Measurements from ENCODE around the gene PGAP1. TPM values are rescaled to one million over a fixed set of nuclear protein-coding genes. Genes with fewer than 3 reads are reported as not detected.
A peak's percentile ranks its signal among the peaks of the same experiment; 100 is the strongest.

Gene PGAP1
- polyA plus RNA-seq, 2 donors, result 1.7 to 2.2 TPM

DNA sequence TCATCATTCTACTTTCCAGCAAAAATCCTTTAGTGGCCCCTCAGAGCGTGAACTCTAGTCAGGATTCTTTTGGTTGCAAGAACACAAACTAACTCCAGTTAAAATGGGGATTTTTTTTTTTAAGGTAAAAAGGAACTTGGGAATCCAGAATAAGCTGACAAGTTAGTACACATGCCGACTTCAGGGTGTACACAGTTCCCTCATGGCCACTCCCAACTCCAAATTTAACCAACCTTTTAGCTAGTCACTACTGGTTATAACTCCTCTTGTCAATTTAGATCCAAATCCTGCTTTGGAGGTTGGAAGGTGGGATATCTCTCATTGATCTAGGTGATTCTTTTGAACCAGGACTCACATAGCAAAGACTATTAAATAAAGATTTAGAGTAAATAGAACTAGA, 5.0 kb upstream of the PGAP1 start:
- 50 to 57% methylated on average over 2 of the region's 2 CpGs for WGBS, 2 donors

DNA sequence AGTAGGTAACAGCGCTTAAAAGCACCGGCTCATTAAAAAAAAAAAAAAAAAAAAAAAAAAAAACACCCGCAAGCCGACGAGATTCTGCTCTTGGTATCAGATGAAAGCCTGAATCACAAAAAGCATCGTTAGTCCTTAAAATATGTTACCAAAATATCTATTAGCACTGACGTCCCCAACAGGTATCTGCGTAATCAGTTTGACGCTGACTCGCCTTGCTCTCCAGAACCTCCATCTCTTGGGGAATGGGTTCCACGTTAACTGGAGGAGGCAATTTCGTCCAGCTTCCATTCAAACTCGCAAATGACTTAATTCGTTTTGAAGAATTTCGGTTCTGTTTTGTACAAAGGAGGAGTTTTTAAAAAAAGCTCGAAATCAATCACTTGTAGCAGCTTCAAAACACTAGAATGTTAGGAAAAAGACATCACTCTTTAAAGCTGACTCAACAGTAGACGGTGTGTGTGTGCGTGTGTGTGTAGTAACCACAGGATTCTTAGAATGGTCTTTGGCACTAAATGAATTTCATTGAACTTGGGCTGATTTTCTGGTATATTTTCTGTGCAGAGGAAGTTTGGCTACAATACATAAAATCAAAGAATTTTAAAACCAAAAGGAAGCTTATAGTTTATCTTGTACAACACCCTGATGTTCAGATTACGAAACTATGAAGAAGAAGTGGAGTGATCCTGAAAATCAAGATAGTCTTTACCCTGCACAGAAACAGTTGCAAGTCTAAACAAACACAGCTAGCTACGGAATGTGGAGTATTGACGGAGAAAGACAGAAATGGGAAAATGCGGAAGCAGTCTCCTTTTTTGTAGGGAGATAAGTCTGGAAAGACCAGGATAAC, 1.1 kb upstream of the PGAP1 start:
- H3K27me3 ChIP-seq (ENCODE audit: control insufficient read depth in 1 of 2, insufficient read depth in 2 of 2, low read length in 2 of 2), result no peaks in the 10 kb centered on the region
- H3K4me1 ChIP-seq (ENCODE audit: control insufficient read depth in 2 of 2, insufficient read depth in 2 of 2, low read length in 1 of 2), result no peaks in the 10 kb centered on the region
- H3K36me3 ChIP-seq (ENCODE audit: control insufficient read depth in 2 of 2, insufficient read depth in 2 of 2, low read length in 1 of 2), result no peaks in the 10 kb centered on the region
- H3K27ac ChIP-seq (ENCODE audit: low read depth in 2 of 2, low read length in 1 of 2), result peak overlapping the region; percentile 81 to 89
- WGBS, 2 donors, result 7% methylated on average over 22 of the region's 22 CpGs
- H3K9me3 ChIP-seq (ENCODE audit: control insufficient read depth in 2 of 2, insufficient read depth in 1 of 2, low read depth in 1 of 2, low read length in 1 of 2), result no peaks in the 10 kb centered on the region
- peak overlapping the region; percentile 76 to 78 for H3K4me3 ChIP-seq (ENCODE audit: low read depth in 1 of 2, low read length in 2 of 2)

More for the DNA sequence above, 5.0 kb upstream of the PGAP1 start:
- Histone ChIP-seq H3K4me1 (ENCODE audit: control insufficient read depth in 2 of 2, insufficient read depth in 2 of 2, low read length in 1 of 2) (no peaks in the 10 kb centered on the region), H3K9me3 (ENCODE audit: control insufficient read depth in 2 of 2, insufficient read depth in 1 of 2, low read depth in 1 of 2, low read length in 1 of 2) (no peaks in the 10 kb centered on the region), H3K27ac (ENCODE audit: low read depth in 2 of 2, low read length in 1 of 2) (no peak overlapping the region), H3K27me3 (ENCODE audit: control insufficient read depth in 1 of 2, insufficient read depth in 2 of 2, low read length in 2 of 2) (no peaks in the 10 kb centered on the region), H3K4me3 (ENCODE audit: low read depth in 1 of 2, low read length in 2 of 2) (no peak overlapping the region), H3K36me3 (ENCODE audit: control insufficient read depth in 2 of 2, insufficient read depth in 2 of 2, low read length in 1 of 2) (no peaks in the 10 kb centered on the region)

DNA sequence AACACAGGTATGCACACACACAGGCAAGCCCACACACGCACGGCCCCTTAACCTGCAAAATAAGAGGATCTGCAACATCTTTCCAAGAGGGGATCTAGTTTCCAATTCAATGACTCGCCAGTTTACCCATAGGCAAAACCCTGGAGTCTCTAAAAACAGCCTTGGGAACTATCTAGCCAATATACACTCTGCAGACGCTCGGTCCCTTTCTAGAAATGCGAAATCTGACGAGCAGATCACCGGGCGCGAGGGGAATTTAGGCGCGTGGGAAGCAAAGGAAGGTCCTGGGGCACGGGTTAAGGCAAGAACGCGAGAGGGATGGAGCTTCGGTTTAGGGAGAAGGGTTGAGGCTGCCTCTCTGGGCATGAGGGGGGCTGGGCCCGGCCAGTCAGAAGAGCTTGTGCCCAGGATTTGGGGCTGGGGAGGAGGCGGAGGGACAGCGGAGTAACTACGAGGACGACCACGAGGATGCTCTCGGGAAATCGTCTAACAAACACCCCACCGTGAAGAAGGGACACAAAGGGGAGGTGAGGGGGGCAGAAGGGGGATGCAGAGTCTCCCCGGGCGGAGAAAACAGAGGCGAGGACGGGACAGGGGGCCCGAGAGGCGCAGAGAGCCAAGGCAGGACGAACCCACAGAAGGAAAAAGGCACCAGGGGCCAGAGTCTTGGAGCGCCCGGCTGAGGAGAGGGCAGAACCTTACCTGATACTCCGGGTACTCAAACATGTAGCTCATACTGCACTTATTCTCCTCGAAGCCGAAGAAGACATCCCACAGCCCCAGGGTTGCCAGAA, 542 bp downstream of the PGAP1 start:
- Histone ChIP-seq H3K4me3 (ENCODE audit: low read depth in 1 of 2, low read length in 2 of 2) (peak overlapping the region; percentile 76 to 78), H3K27me3 (ENCODE audit: control insufficient read depth in 1 of 2, insufficient read depth in 2 of 2, low read length in 2 of 2) (no peaks in the 10 kb centered on the region), H3K36me3 (ENCODE audit: control insufficient read depth in 2 of 2, insufficient read depth in 2 of 2, low read length in 1 of 2) (no peaks in the 10 kb centered on the region), H3K27ac (ENCODE audit: low read depth in 2 of 2, low read length in 1 of 2) (peak overlapping the region; percentile 81 to 89), H3K4me1 (ENCODE audit: control insufficient read depth in 2 of 2, insufficient read depth in 2 of 2, low read length in 1 of 2) (no peaks in the 10 kb centered on the region), H3K9me3 (ENCODE audit: control insufficient read depth in 2 of 2, insufficient read depth in 1 of 2, low read depth in 1 of 2, low read length in 1 of 2) (no peaks in the 10 kb centered on the region)
- 0 to 1% methylated on average over 37 of the region's 37 CpGs for WGBS, 2 donors

DNA sequence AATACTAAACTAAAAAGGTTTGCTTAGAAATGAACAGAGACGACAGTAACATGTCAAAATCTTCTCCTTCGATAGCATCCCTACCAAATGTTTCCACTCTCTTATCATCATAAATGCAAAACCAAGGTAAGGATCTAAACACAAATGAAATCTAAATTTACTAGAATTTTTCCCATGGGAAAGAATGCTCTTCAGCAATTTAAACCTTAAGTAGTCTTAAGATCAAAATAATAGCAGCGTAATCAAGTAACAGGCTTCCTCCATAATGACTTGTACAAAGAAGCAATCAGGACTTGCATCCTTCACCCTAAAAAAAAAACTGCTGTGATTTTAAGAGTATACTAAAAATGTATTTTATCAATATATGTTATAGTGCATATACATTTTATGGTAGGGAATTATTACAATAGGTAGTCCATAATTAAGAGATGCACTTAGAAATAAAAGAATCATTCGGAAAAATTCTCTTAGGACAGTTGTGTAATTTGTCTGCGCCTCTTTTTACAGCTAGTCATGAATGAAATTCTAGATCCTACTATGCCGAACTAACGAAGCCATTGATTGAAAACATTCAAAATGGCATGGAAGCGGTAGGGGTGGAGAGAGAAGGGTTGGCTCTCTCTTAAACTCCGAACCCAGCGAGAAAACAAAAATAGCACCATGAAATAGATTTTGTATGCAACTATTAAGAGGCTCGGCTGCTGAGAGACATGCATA, 1.3 kb downstream of the PGAP1 start:
- Histone ChIP-seq H3K36me3 (ENCODE audit: control insufficient read depth in 2 of 2, insufficient read depth in 2 of 2, low read length in 1 of 2) (no peaks in the 10 kb centered on the region), H3K9me3 (ENCODE audit: control insufficient read depth in 2 of 2, insufficient read depth in 1 of 2, low read depth in 1 of 2, low read length in 1 of 2) (no peaks in the 10 kb centered on the region), H3K4me3 (ENCODE audit: low read depth in 1 of 2, low read length in 2 of 2) (peak overlapping the region; percentile 76 to 78), H3K27ac (ENCODE audit: low read depth in 2 of 2, low read length in 1 of 2) (peak overlapping the region in 1 of 2 donors; percentile 89), H3K4me1 (ENCODE audit: control insufficient read depth in 2 of 2, insufficient read depth in 2 of 2, low read length in 1 of 2) (no peaks in the 10 kb centered on the region), H3K27me3 (ENCODE audit: control insufficient read depth in 1 of 2, insufficient read depth in 2 of 2, low read length in 2 of 2) (no peaks in the 10 kb centered on the region)
- 17% methylated on average over 11 of the region's 11 CpGs for WGBS, 2 donors

DNA sequence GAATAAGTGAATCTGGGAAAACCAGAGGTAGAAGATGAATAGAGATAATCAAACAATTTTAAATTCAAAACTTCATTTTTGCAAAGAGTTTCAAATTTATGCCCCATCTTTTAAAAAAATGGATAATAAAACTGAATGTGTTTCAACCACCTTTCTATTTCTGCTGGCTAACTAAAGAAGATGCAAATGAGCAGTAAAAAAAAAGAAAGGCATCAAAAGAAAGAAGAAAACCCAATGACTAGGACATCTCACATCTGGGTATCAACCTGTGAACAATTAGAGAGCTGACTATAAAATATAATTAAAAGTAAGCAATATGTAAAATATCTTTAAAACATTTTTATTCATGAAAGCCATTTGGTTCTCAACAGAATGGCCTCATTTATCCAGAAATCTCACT, 2.5 kb downstream of the PGAP1 start:
- H3K27me3 ChIP-seq (ENCODE audit: control insufficient read depth in 1 of 2, insufficient read depth in 2 of 2, low read length in 2 of 2), result no peaks in the 10 kb centered on the region
- no peaks in the 10 kb centered on the region for H3K4me1 ChIP-seq (ENCODE audit: control insufficient read depth in 2 of 2, insufficient read depth in 2 of 2, low read length in 1 of 2)
- no peak overlapping the region for H3K27ac ChIP-seq (ENCODE audit: low read depth in 2 of 2, low read length in 1 of 2)
- H3K36me3 ChIP-seq (ENCODE audit: control insufficient read depth in 2 of 2, insufficient read depth in 2 of 2, low read length in 1 of 2), result no peaks in the 10 kb centered on the region
- H3K4me3 ChIP-seq (ENCODE audit: low read depth in 1 of 2, low read length in 2 of 2), result no peak overlapping the region
- no peaks in the 10 kb centered on the region for H3K9me3 ChIP-seq (ENCODE audit: control insufficient read depth in 2 of 2, insufficient read depth in 1 of 2, low read depth in 1 of 2, low read length in 1 of 2)

DNA sequence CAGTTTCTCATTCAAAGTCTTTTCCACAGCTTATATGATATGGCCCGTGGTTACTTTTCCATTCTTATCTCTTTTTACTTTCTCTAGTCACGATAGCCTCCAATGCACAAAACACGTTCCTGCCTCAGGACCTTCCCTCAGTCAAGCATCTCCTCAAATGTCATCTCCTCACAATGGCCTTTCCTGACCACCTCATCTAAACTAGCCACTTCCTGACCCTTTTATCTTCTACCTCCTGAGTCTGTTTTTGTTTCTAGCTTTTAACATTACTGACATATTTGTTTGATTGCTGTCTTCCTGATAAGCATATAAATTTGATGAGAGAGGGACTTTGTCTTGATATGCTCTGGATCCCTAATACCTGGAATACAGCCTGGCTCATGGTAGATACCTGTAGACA, 7.6 kb downstream of the PGAP1 start:
- WGBS, 2 donors, result 94 to 95% methylated on average over 3 of the region's 3 CpGs
- Histone ChIP-seq H3K4me3 (ENCODE audit: low read depth in 1 of 2, low read length in 2 of 2) (no peak overlapping the region), H3K36me3 (ENCODE audit: control insufficient read depth in 2 of 2, insufficient read depth in 2 of 2, low read length in 1 of 2) (peaks cover under 1 to 3% of the 10 kb centered on the region in 2 donors)

DNA sequence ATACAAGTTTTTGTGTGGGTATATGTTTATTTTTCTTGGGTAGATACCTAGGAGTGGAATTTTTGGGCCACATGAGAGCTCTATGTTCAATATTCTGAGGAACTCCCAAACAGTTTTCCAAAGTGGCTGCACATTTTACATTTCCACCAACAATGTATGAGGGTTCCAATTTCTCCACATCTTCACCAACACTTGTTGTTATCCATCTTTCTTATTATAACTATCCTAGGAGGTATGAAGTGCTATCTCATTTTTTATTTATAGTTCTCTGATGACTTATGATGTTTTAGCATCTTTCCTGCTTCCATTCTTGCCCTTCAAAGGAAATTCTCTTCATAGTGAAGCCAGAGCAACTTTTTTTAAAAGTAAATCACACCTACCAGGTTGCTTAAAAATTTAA, 8.7 kb downstream of the PGAP1 start:
- Histone ChIP-seq H3K27me3 (ENCODE audit: control insufficient read depth in 1 of 2, insufficient read depth in 2 of 2, low read length in 2 of 2) (no peaks in the 10 kb centered on the region), H3K9me3 (ENCODE audit: control insufficient read depth in 2 of 2, insufficient read depth in 1 of 2, low read depth in 1 of 2, low read length in 1 of 2) (no peaks in the 10 kb centered on the region), H3K27ac (ENCODE audit: low read depth in 2 of 2, low read length in 1 of 2) (no peak overlapping the region), H3K4me3 (ENCODE audit: low read depth in 1 of 2, low read length in 2 of 2) (no peak overlapping the region), H3K4me1 (ENCODE audit: control insufficient read depth in 2 of 2, insufficient read depth in 2 of 2, low read length in 1 of 2) (no peaks in the 10 kb centered on the region), H3K36me3 (ENCODE audit: control insufficient read depth in 2 of 2, insufficient read depth in 2 of 2, low read length in 1 of 2) (peaks cover 3 to 4% of the 10 kb centered on the region in 2 donors)

More for the DNA sequence above, 7.6 kb downstream of the PGAP1 start:
- Histone ChIP-seq H3K27ac (ENCODE audit: low read depth in 2 of 2, low read length in 1 of 2) (no peak overlapping the region), H3K9me3 (ENCODE audit: control insufficient read depth in 2 of 2, insufficient read depth in 1 of 2, low read depth in 1 of 2, low read length in 1 of 2) (no peaks in the 10 kb centered on the region), H3K4me1 (ENCODE audit: control insufficient read depth in 2 of 2, insufficient read depth in 2 of 2, low read length in 1 of 2) (no peaks in the 10 kb centered on the region), H3K27me3 (ENCODE audit: control insufficient read depth in 1 of 2, insufficient read depth in 2 of 2, low read length in 2 of 2) (no peaks in the 10 kb centered on the region)

DNA sequence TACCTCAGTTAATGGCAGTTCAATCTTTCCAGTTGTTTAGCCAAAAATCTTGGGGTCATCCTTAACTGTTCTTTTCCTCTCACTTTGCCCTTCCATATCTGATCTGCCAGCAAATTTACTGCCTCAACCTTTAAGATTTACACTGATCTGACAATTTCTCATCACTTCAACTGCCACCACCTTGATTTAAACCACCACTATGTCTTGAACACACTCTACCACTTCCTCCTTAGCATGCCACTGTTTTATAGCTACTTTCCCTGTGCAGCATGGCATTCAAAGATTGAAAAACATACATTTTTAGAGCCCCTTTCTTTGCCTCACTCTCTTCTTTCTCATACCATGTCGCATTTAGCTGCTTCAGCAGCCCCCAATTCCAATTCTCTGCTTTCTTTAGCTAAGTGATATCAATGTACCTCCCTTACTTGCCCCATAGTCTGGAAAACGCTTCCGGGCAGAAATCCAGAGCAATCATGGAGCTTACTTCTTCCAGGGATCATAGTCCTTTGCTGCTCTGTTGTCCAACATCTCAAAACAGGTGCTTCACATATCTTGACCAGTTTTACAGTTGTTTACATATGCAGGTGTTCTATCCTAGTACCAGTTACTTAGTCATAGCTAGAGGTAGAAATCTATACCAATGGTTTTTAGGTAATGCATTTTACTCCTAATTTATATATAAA, 10.9 kb downstream of the PGAP1 start:
- H3K27ac ChIP-seq (ENCODE audit: low read depth in 2 of 2, low read length in 1 of 2), result no peak overlapping the region
- peaks cover 3 to 4% of the 10 kb centered on the region in 2 donors for H3K36me3 ChIP-seq (ENCODE audit: control insufficient read depth in 2 of 2, insufficient read depth in 2 of 2, low read length in 1 of 2)
- H3K4me3 ChIP-seq (ENCODE audit: low read depth in 1 of 2, low read length in 2 of 2), result no peak overlapping the region
- no peaks in the 10 kb centered on the region for H3K9me3 ChIP-seq (ENCODE audit: control insufficient read depth in 2 of 2, insufficient read depth in 1 of 2, low read depth in 1 of 2, low read length in 1 of 2)
- H3K4me1 ChIP-seq (ENCODE audit: control insufficient read depth in 2 of 2, insufficient read depth in 2 of 2, low read length in 1 of 2), result no peaks in the 10 kb centered on the region
- H3K27me3 ChIP-seq (ENCODE audit: control insufficient read depth in 1 of 2, insufficient read depth in 2 of 2, low read length in 2 of 2), result no peaks in the 10 kb centered on the region
- 86 to 94% methylated on average over 3 of the region's 3 CpGs for WGBS, 2 donors

DNA sequence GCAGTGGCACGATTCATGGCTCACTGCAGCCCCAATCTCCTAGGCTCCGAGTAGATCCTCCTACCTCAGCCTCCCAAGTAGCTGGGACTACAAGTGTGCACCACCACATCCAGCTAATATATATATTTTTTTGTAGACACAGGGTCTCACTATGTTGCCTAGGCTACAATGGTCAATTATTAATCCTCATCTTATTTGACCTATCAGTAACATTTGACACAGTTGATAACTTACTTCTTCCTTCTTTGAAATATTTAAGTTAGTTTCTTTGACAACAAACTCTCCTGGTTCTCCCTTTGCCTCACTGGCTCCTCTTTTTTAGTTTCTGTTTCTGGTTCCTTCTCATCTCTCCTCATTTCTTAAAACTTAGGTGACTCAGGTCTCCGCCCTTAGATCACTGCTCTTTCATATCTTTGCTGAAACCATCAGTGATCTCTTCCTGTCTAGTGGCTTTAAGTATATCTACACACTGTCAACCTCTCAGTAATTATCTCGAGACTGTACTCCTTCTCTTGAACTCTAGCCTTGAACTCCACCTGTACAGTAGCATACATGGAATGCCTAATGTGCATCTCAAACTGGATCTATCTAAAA, 11.5 kb downstream of the PGAP1 start:
- Histone ChIP-seq H3K27me3 (ENCODE audit: control insufficient read depth in 1 of 2, insufficient read depth in 2 of 2, low read length in 2 of 2) (no peaks in the 10 kb centered on the region), H3K27ac (ENCODE audit: low read depth in 2 of 2, low read length in 1 of 2) (no peak overlapping the region), H3K4me3 (ENCODE audit: low read depth in 1 of 2, low read length in 2 of 2) (no peak overlapping the region), H3K4me1 (ENCODE audit: control insufficient read depth in 2 of 2, insufficient read depth in 2 of 2, low read length in 1 of 2) (no peaks in the 10 kb centered on the region), H3K36me3 (ENCODE audit: control insufficient read depth in 2 of 2, insufficient read depth in 2 of 2, low read length in 1 of 2) (peaks cover 3 to 4% of the 10 kb centered on the region in 2 donors), H3K9me3 (ENCODE audit: control insufficient read depth in 2 of 2, insufficient read depth in 1 of 2, low read depth in 1 of 2, low read length in 1 of 2) (no peaks in the 10 kb centered on the region)
- 88 to 89% methylated on average over 4 of the region's 4 CpGs for WGBS, 2 donors
